ENCODE results near the gene USP48. TPM values are rescaled to one million over a fixed set of nuclear protein-coding genes. Genes with fewer than 3 reads are reported as not detected.

USP48 gene
- total RNA-seq, 1 donor from 2014 or later = 56.4 TPM

- Histone ChIP-seq H3K27ac (no peak overlapping the region), H3K4me1 (peaks cover 10% of the 10 kb centered on the region), H3K36me3 (peaks cover 15% of the 10 kb centered on the region), H3K27me3 (no peaks in the 10 kb centered on the region), H3K4me3 (no peak overlapping the region), H3K9me3 (no peaks in the 10 kb centered on the region)
- ATAC-seq = peak; percentile 34
- TF ChIP-seq CTCF (IDR thresholded peaks at IDR 0.05) = no peak
- intact Hi-C loops (cut with DNase I) = no loop called here
- DNase-seq = no peak
These were observed 35.7 kb upstream of the USP48 start for GRCh38 chr1:21818656-21819055.

GRCh38 chr1:21816602-21817302 lies 33.8 kb upstream of the USP48 start:
- Histone ChIP-seq H3K27me3 (no peaks in the 10 kb centered on the region), H3K4me3 (no peak overlapping the region), H3K4me1 (peaks cover 10% of the 10 kb centered on the region), H3K36me3 (no peaks in the 10 kb centered on the region), H3K9me3 (no peaks in the 10 kb centered on the region), H3K27ac (no peak overlapping the region)
- intact Hi-C loops (cut with DNase I) = no loop called here
- DNase-seq (no peak), ATAC-seq (no peak)
- TF ChIP-seq CTCF (IDR thresholded peaks at IDR 0.05) = no peak

- H3K4me1 ChIP-seq = peaks cover 10% of the 10 kb centered on the region
- no peaks in the 10 kb centered on the region for H3K9me3 ChIP-seq
- H3K27me3 ChIP-seq = no peaks in the 10 kb centered on the region
- DNase-seq = no peak
- no peak overlapping the region for H3K4me3 ChIP-seq
- intact Hi-C loops (cut with DNase I) = no loop called here
- TF ChIP-seq CTCF (IDR thresholded peaks at IDR 0.05) = no peak
- H3K36me3 ChIP-seq = no peaks in the 10 kb centered on the region
- H3K27ac ChIP-seq = no peak overlapping the region
- peak; percentile 35 for ATAC-seq
These were observed 32.9 kb upstream of the USP48 start for GRCh38 chr1:21815724-21816321.

GRCh38 chr1:21814981-21815582 lies 32.1 kb upstream of the USP48 start:
- intact Hi-C loops (cut with DNase I) = no loop called here
- no peaks in the 10 kb centered on the region for H3K27me3 ChIP-seq
- peaks cover 10% of the 10 kb centered on the region for H3K4me1 ChIP-seq
- no peaks in the 10 kb centered on the region for H3K9me3 ChIP-seq
- DNase-seq (no peak), ATAC-seq (peak; percentile 68)
- no peak overlapping the region for H3K27ac ChIP-seq
- no peaks in the 10 kb centered on the region for H3K36me3 ChIP-seq
- no peak overlapping the region for H3K4me3 ChIP-seq
- TF ChIP-seq CTCF (IDR thresholded peaks at IDR 0.05) = no peak

- ATAC-seq = peak; percentile 67
These were observed 31.4 kb upstream of the USP48 start for GRCh38 chr1:21814241-21814918.

More at GRCh38 chr1:21814241-21814918, 31.4 kb upstream of the USP48 start:
- H3K9me3 ChIP-seq = no peaks in the 10 kb centered on the region
- peaks cover 10% of the 10 kb centered on the region for H3K4me1 ChIP-seq
- no peaks in the 10 kb centered on the region for H3K27me3 ChIP-seq
- peak overlapping the region; percentile 37 for H3K4me3 ChIP-seq
- no peaks in the 10 kb centered on the region for H3K36me3 ChIP-seq
- no peak overlapping the region for H3K27ac ChIP-seq
- peak; percentile 57 for TF ChIP-seq CTCF (IDR thresholded peaks at IDR 0.05)
- intact Hi-C loops (cut with DNase I) = no loop called here
- no peak for DNase-seq

Data from upper lobe of right lung (tissue), 1 donor.